ENCODE results near the gene TSPAN4. TPM values are rescaled to one million over a fixed set of nuclear protein-coding genes. Genes with fewer than 3 reads are reported as not detected.
A peak's percentile ranks its signal among the peaks of the same experiment; 100 is the strongest.

The TSPAN4 gene
- total and polyA plus RNA-seq, 2 of the 13 experiments (the other 11 are each of a cell fraction or from before 2014, with no cell fraction given): 31.7 to 68.3 TPM

DNA sequence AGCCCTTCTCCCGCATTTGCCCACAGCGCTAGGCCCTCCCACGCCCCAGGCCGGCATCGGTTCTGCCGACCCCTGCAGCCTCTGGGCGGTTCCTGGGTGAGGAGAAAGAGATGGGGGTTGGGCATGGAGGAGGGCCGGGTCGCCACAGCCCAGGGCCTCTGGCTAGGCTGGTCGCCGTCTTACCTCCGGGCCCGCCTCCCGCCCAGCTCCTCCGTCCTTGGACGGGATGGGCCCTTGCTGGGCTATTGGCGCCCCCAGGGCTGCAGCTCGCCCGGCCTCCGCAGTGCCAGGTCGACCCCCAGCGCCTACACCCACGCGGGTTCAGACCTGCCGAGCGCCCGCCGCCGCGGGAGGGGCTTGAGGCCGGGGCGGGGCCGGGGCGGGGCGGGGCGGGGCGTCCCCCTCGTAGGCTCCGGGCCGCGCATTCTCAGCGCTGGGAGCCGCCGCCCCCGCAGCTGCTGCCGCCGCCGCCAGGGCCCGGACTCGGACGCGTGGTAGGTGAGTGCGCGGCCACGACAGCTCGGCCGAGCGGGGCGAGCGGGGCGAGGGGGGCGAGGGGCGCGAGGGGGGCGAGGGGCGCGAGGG is 10.0 kb upstream of the TSPAN4 start, which contains the start of gene CD151 (continued):
- TF ChIP-seq GPN1 (CRISPR knock-in tag; IDR thresholded peaks at IDR 0.05; ENCODE audit: borderline replicate concordance): no peak
- TF ChIP-seq, protein P1, sequence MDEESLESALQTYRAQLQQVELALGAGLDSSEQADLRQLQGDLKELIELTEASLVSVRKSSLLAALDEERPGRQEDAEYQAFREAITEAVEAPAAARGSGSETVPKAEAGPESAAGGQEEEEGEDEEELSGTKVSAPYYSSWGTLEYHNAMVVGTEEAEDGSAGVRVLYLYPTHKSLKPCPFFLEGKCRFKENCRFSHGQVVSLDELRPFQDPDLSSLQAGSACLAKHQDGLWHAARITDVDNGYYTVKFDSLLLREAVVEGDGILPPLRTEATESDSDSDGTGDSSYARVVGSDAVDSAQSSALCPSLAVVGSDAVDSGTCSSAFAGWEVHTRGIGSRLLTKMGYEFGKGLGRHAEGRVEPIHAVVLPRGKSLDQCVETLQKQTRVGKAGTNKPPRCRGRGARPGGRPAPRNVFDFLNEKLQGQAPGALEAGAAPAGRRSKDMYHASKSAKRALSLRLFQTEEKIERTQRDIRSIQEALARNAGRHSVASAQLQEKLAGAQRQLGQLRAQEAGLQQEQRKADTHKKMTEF (CRISPR knock-in tag; IDR thresholded peaks at IDR 0.05): 0 out of 2 replicates have a peak, but pooled peaks have one; percentile 34
- no peak for TF ChIP-seq HOXA7 (CRISPR knock-in tag; IDR thresholded peaks at IDR 0.05)
- no peak for TF ChIP-seq RARG (CRISPR knock-in tag; IDR thresholded peaks at IDR 0.05; ENCODE audit: low read depth)
- TF ChIP-seq GTF2F1 (IDR thresholded peaks at IDR 0.05; ENCODE audit: low read length): no peak
- TF ChIP-seq ETV5 (CRISPR knock-in tag; IDR thresholded peaks at IDR 0.05; ENCODE audit: borderline replicate concordance): no peak
- TF ChIP-seq, protein P2, sequence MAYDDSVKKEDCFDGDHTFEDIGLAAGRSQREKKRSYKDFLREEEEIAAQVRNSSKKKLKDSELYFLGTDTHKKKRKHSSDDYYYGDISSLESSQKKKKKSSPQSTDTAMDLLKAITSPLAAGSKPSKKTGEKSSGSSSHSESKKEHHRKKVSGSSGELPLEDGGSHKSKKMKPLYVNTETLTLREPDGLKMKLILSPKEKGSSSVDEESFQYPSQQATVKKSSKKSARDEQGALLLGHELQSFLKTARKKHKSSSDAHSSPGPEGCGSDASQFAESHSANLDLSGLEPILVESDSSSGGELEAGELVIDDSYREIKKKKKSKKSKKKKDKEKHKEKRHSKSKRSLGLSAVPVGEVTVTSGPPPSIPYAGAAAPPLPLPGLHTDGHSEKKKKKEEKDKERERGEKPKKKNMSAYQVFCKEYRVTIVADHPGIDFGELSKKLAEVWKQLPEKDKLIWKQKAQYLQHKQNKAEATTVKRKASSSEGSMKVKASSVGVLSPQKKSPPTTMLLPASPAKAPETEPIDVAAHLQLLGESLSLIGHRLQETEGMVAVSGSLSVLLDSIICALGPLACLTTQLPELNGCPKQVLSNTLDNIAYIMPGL (CRISPR knock-in tag; IDR thresholded peaks at IDR 0.05; ENCODE audit: borderline replicate concordance in 1 of 2, low read depth in 1 of 2): 0 out of 4 replicates have a peak, but pooled peaks of 1 of the 2 experiments have one; percentile 8
- no peak for TF ChIP-seq ZNF644 (CRISPR knock-in tag; IDR thresholded peaks at IDR 0.05; ENCODE audit: low read depth)
- no peak for TF ChIP-seq KDM4B (CRISPR knock-in tag; IDR thresholded peaks at IDR 0.05)
- 0 out of 2 replicates have a peak, but pooled peaks have one; percentile 29 for TF ChIP-seq ZNF850 (CRISPR knock-in tag; conservative IDR thresholded peaks at IDR 0.05)
- no peak for TF ChIP-seq NRL (CRISPR knock-in tag; IDR thresholded peaks at IDR 0.05; ENCODE audit: borderline replicate concordance)
- no peak for TF ChIP-seq PRPF4 (IDR thresholded peaks at IDR 0.05; ENCODE audit: low read depth, low read length, poor library complexity, severe bottlenecking)
- no peak for TF ChIP-seq ZC3H4 (CRISPR knock-in tag; IDR thresholded peaks at IDR 0.05; ENCODE audit: borderline replicate concordance)
- TF ChIP-seq ZC3H13 (CRISPR knock-in tag; IDR thresholded peaks at IDR 0.05): no peak
- no peak; the same call in 1 of the 2 replicates for TF ChIP-seq MYC (CRISPR knock-in tag; IDR thresholded peaks at IDR 0.05; ENCODE audit: borderline replicate concordance)
- TF ChIP-seq, protein P3, sequence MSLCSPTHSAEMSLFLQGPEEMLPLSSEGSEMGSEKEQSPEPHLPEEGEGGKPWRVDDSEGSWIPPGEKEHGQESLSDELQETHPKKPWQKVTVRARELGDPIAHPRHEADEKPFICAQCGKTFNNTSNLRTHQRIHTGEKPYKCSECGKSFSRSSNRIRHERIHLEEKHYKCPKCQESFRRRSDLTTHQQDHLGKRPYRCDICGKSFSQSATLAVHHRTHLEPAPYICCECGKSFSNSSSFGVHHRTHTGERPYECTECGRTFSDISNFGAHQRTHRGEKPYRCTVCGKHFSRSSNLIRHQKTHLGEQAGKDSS (CRISPR knock-in tag; IDR thresholded peaks at IDR 0.05; ENCODE audit: borderline replicate concordance, low read depth): no peak
- TF ChIP-seq, protein P4, sequence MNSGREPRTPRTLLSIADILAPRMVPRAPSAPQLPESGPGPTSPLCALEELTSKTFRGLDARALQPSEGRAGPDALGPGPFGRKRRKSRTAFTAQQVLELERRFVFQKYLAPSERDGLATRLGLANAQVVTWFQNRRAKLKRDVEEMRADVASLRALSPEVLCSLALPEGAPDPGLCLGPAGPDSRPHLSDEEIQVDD (CRISPR knock-in tag; IDR thresholded peaks at IDR 0.05; ENCODE audit: borderline replicate concordance): no peak
- TF ChIP-seq ZNF234 (CRISPR knock-in tag; conservative IDR thresholded peaks at IDR 0.05): no peak
- TF ChIP-seq, protein P5, sequence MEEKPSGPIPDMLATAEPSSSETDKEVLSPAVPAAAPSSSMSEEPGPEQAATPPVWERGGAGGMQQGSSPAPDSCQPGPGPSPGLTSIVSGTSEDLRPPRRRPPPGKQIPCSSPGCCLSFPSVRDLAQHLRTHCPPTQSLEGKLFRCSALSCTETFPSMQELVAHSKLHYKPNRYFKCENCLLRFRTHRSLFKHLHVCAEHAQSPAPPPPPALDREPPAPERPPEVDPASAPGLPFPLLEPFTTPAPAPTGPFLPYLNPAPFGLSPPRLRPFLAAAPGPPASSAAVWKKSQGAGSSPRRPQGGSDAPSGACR (CRISPR knock-in tag; IDR thresholded peaks at IDR 0.05): no peak
- TF ChIP-seq SOX6 (IDR thresholded peaks at IDR 0.05): no peak
- no peak for TF ChIP-seq SOX6 (CRISPR knock-in tag; IDR thresholded peaks at IDR 0.05)
- no peak for TF ChIP-seq ZNF652 (CRISPR knock-in tag; IDR thresholded peaks at IDR 0.05; ENCODE audit: borderline replicate concordance, low read depth)
- TF ChIP-seq, protein P6, sequence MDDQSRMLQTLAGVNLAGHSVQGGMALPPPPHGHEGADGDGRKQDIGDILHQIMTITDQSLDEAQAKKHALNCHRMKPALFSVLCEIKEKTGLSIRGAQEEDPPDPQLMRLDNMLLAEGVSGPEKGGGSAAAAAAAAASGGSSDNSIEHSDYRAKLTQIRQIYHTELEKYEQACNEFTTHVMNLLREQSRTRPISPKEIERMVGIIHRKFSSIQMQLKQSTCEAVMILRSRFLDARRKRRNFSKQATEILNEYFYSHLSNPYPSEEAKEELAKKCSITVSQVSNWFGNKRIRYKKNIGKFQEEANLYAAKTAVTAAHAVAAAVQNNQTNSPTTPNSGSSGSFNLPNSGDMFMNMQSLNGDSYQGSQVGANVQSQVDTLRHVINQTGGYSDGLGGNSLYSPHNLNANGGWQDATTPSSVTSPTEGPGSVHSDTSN (CRISPR knock-in tag; IDR thresholded peaks at IDR 0.05; ENCODE audit: borderline replicate concordance): no peak
